T-cell (primary cell): ENCODE results near the gene OGFOD1. TPM values are rescaled to one million over a fixed set of nuclear protein-coding genes. Genes with fewer than 3 reads are reported as not detected.

Source experiments
- ATAC-seq, 4 experiments: fragments of 200-7000 bp in 3 of 4; fragments of 150-1000 bp in 1 of 4; cut with Tn5 transposase; replicated peaks in 1 of 4; 1 replicate in 3 of 4; 2 replicates in 1 of 4; pipeline ENCODE4 v1.10.0; 2021; ENCODE audit warnings: moderate library complexity in 3 of 4, mild to moderate bottlenecking in 2 of 4, moderate number of reproducible peaks in 1 of 4
- CTCF ChIA-PET, 2 donors: fragments of 300-600 bp; sonication (Branson Sonifier 250); formaldehyde crosslinking; loops; one replicate each; lab custom pipeline; 2022; ENCODE audit warnings: antibody characterized with exemption in 2 of 2; lab: Charles Lee
- POLR2A ChIA-PET, 2 donors: fragments of 300-600 bp; sonication (Branson Sonifier 250); formaldehyde crosslinking; loops; one replicate each; lab custom pipeline; 2022; ENCODE audit warnings: antibody characterized with exemption in 2 of 2; lab: Charles Lee
- DNase-seq, 35 experiments: peaks; one replicate each; pipeline versions ENCODE4 v3.0.0 to v3.0.0-alpha.2; 2013 to 2023
- H3K27ac ChIP-seq: one replicate; pipeline ENCODE4 v1.5.1; 2013; ENCODE audit warnings: low read length
- H3K27me3 ChIP-seq, 2 experiments: replicated peaks in 1 of 2; 1 replicate in 1 of 2; 2 replicates in 1 of 2; pipeline versions ENCODE4 v1.6.1 to v1.7.0; 2013; ENCODE audit warnings: low read length in 1 of 2, mixed read lengths in 1 of 2; ENCODE audit not compliant: control insufficient read depth in 2 of 2, insufficient read depth in 2 of 2; ENCODE audit errors: extremely low read depth in 1 of 2
- H3K36me3 ChIP-seq, 2 donors: 1 replicate in 1 of 2; 2 replicates in 1 of 2; pipeline versions ENCODE4 v1.6.1 to v1.7.0; 2013; ENCODE audit warnings: low read length in 1 of 2; ENCODE audit not compliant: control insufficient read depth in 2 of 2, insufficient read depth in 1 of 2; ENCODE audit errors: extremely low read depth in 1 of 2
- H3K4me1 ChIP-seq, 2 experiments: 1 replicate in 1 of 2; 2 replicates in 1 of 2; pipeline versions ENCODE4 v1.6.1 to v1.7.0; 2013; ENCODE audit warnings: low read length in 2 of 2, mixed read lengths in 1 of 2; ENCODE audit not compliant: insufficient read depth in 2 of 2, control insufficient read depth in 1 of 2; ENCODE audit errors: extremely low read depth in 1 of 2
- H3K4me3 ChIP-seq, 2 donors: 1 replicate in 1 of 2; 2 replicates in 1 of 2; pipeline versions ENCODE4 v1.5.1 to v1.7.0; 2013; ENCODE audit warnings: mild to moderate bottlenecking in 2 of 2, low read length in 1 of 2, moderate library complexity in 1 of 2; ENCODE audit not compliant: control insufficient read depth in 1 of 2; ENCODE audit errors: extremely low read depth in 1 of 2
- H3K9me3 ChIP-seq: 2 replicates; pipeline ENCODE4 v1.7.0; 2013
- H3K27ac Mint-ChIP-seq, 2 donors: one replicate each; pipeline ENCODE4 v1.8.0; 2020 to 2021; ENCODE audit warnings: mild to moderate bottlenecking in 2 of 2, mixed read lengths in 2 of 2
- H3K27me3 Mint-ChIP-seq, 2 donors: one replicate each; pipeline ENCODE4 v1.8.0; 2021 to 2022; ENCODE audit warnings: mixed read lengths in 2 of 2
- H3K36me3 Mint-ChIP-seq: one replicate; pipeline ENCODE4 v1.8.0; 2021; ENCODE audit warnings: mixed read lengths
- H3K4me1 Mint-ChIP-seq, 3 donors: one replicate each; pipeline ENCODE4 v1.8.0; 2020 to 2022; ENCODE audit warnings: mixed read lengths in 3 of 3, mild to moderate bottlenecking in 1 of 3
- H3K4me3 Mint-ChIP-seq, 3 donors: one replicate each; pipeline ENCODE4 v1.8.0; 2020 to 2022; ENCODE audit warnings: mild to moderate bottlenecking in 3 of 3, mixed read lengths in 3 of 3, moderate library complexity in 3 of 3
- H3K9me3 Mint-ChIP-seq, 3 donors: one replicate each; pipeline ENCODE4 v1.8.0; 2020 to 2022; ENCODE audit warnings: mixed read lengths in 3 of 3
- WGBS: methylation state at CpG from one replicate; pipeline ENCODE4 v1.1.5; 2013; ENCODE audit warnings: missing lambda C conversion rate; ENCODE audit not compliant: insufficient coverage; 5-methylcytosine and 5-hydroxymethylcytosine counted together
- total RNA-seq, 35 experiments: library from RNA in 6 of 35; stranded (reverse) in 6 of 35; fragments of 120-200 nt in 1 of 35; gene quantifications; one replicate each; pipeline versions ENCODE4 v1.2.1 to v1.2.4 and lab custom pipeline; 2013 to 2026

Gene OGFOD1
- total RNA-seq, 5 donors from 2014 or later (not counting 1 experiment from before 2014, with no cell fraction given) = 18.1 to 49.9 (median 47.5) TPM

- peaks cover 38% of the 10 kb centered on the region for H3K36me3 Mint-ChIP-seq
- WGBS = 88% methylated on average over 2 of the region's 2 CpGs
- H3K27ac Mint-ChIP-seq = no peak overlapping the region
- Histone ChIP-seq H3K36me3 (peaks cover 0 to 32% of the 10 kb centered on the region in 2 donors), H3K27me3 (no peaks in the 10 kb centered on the region), H3K4me3 (no peak overlapping the region), H3K4me1 (no peaks in the 10 kb centered on the region), H3K9me3 (no peaks in the 10 kb centered on the region), H3K27ac (no peak overlapping the region)
- peaks cover 18 to 22% (median 20%) of the 10 kb centered on the region in 3 donors for H3K4me1 Mint-ChIP-seq
- H3K9me3 Mint-ChIP-seq = no peaks in the 10 kb centered on the region
- H3K27me3 Mint-ChIP-seq = no peaks in the 10 kb centered on the region
- ATAC-seq = no peak
- ChIA-PET CTCF (no interaction called here), POLR2A (no interaction called here)
- DNase-seq = no peak
- no peak overlapping the region for H3K4me3 Mint-ChIP-seq
Observed at GRCh38 chr16:56411624-56412023, 39.7 kb upstream of the OGFOD1 start.

GRCh38 chr16:56413381-56413780 is 38.0 kb upstream of the OGFOD1 start:
- H3K4me3 Mint-ChIP-seq = no peak overlapping the region
- H3K27me3 ChIP-seq = no peaks in the 10 kb centered on the region
- H3K4me1 Mint-ChIP-seq = peaks cover 20 to 22% (median 21%) of the 10 kb centered on the region in 3 donors
- ATAC-seq (no peak), DNase-seq (no peak)
- no peaks in the 10 kb centered on the region for H3K27me3 Mint-ChIP-seq
- H3K27ac Mint-ChIP-seq = no peak overlapping the region
- H3K9me3 ChIP-seq = no peaks in the 10 kb centered on the region
- no peak overlapping the region for H3K27ac ChIP-seq
- H3K4me1 ChIP-seq = no peaks in the 10 kb centered on the region
- no peak overlapping the region for H3K4me3 ChIP-seq
- ChIA-PET CTCF (no interaction called here), POLR2A (no interaction called here)
- peaks cover 32% of the 10 kb centered on the region for H3K36me3 Mint-ChIP-seq
- peaks cover 0 to 21% of the 10 kb centered on the region in 2 donors for H3K36me3 ChIP-seq
- no peaks in the 10 kb centered on the region for H3K9me3 Mint-ChIP-seq
- 84% methylated on average over 5 of the region's 5 CpGs for WGBS

- Mint-ChIP-seq H3K4me1 (peaks cover 22 to 24% (median 22%) of the 10 kb centered on the region in 3 donors), H3K27me3 (no peaks in the 10 kb centered on the region), H3K27ac (no peak overlapping the region), H3K4me3 (no peak overlapping the region), H3K9me3 (no peaks in the 10 kb centered on the region), H3K36me3 (peaks cover 24% of the 10 kb centered on the region)
- Histone ChIP-seq H3K4me3 (no peak overlapping the region), H3K27ac (no peak overlapping the region), H3K36me3 (peaks cover 0 to 12% of the 10 kb centered on the region in 2 donors), H3K27me3 (no peaks in the 10 kb centered on the region), H3K4me1 (no peaks in the 10 kb centered on the region), H3K9me3 (no peaks in the 10 kb centered on the region)
- ChIA-PET CTCF (interaction anchor here in 1 of 2 donors (0.5 kb wide), 1 partner anchor 460 kb away, joined by 3 read pairs; no protein-coding TSS in a partner anchor), POLR2A (no interaction called here)
- WGBS = no CpG with 5 or more reads among the region's 5 CpGs
- no peak for ATAC-seq
- no peak for DNase-seq
Observed at GRCh38 chr16:56414366-56414765, 37.0 kb upstream of the OGFOD1 start.

DNA sequence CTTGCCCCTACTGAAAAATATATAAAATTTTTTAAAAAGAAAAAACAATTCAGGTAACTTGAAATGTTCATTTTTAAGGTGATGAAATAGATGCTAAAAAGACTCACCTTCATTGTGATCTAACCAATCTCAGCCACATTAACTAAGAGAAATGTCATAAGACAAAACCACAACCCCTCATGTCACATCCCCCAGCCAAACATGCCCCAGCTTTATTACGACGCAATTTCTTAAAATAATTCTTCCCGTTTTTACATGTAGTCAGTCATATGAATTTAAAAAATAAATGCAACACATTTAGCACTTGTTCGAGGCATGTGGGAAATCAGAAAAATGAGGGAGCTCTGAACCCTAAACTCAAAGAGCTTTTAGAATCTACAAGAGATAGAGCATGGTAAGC is 35.5 kb upstream of the OGFOD1 start:
- Histone ChIP-seq H3K4me1 (no peaks in the 10 kb centered on the region), H3K27ac (no peak overlapping the region), H3K9me3 (no peaks in the 10 kb centered on the region), H3K27me3 (no peaks in the 10 kb centered on the region), H3K36me3 (peaks cover 0 to 11% of the 10 kb centered on the region in 2 donors), H3K4me3 (no peak overlapping the region)
- no peaks in the 10 kb centered on the region for H3K27me3 Mint-ChIP-seq
- CTCF ChIA-PET = no interaction called here
- ATAC-seq (no peak), DNase-seq (no peak)
- peaks cover 23% of the 10 kb centered on the region for H3K36me3 Mint-ChIP-seq
- no CpG with 5 or more reads among the region's 4 CpGs for WGBS
- no peaks in the 10 kb centered on the region for H3K9me3 Mint-ChIP-seq
- peaks cover 30 to 33% (median 31%) of the 10 kb centered on the region in 3 donors for H3K4me1 Mint-ChIP-seq
- H3K4me3 Mint-ChIP-seq = no peak overlapping the region
- POLR2A ChIA-PET = interaction anchor here in 1 of 2 donors (0.6 kb wide), 1 partner anchor 790 kb away, joined by 3 read pairs; no protein-coding TSS in a partner anchor
- no peak overlapping the region for H3K27ac Mint-ChIP-seq

- CTCF ChIA-PET = interaction anchor here in 1 of 2 donors (0.6 kb wide), 1 partner anchor 206 kb away, joined by 3 read pairs; no protein-coding TSS in a partner anchor
- peaks cover 39 to 41% (median 40%) of the 10 kb centered on the region in 3 donors for H3K4me1 Mint-ChIP-seq
- Histone ChIP-seq H3K36me3 (peaks cover 0 to 3% of the 10 kb centered on the region in 2 donors), H3K9me3 (no peaks in the 10 kb centered on the region), H3K4me3 (no peak overlapping the region), H3K27me3 (no peaks in the 10 kb centered on the region), H3K4me1 (peaks cover 0 to 2% of the 10 kb centered on the region in 2 experiments), H3K27ac (no peak overlapping the region)
- H3K9me3 Mint-ChIP-seq = no peaks in the 10 kb centered on the region
- DNase-seq (no peak), ATAC-seq (no peak)
- H3K4me3 Mint-ChIP-seq = no peak overlapping the region
- no CpG with 5 or more reads among the region's 4 CpGs for WGBS
- no peaks in the 10 kb centered on the region for H3K27me3 Mint-ChIP-seq
- H3K27ac Mint-ChIP-seq = no peak overlapping the region
- POLR2A ChIA-PET = no interaction called here
- peaks cover 18% of the 10 kb centered on the region for H3K36me3 Mint-ChIP-seq
Observed at GRCh38 chr16:56417138-56417537, 34.2 kb upstream of the OGFOD1 start.

DNA sequence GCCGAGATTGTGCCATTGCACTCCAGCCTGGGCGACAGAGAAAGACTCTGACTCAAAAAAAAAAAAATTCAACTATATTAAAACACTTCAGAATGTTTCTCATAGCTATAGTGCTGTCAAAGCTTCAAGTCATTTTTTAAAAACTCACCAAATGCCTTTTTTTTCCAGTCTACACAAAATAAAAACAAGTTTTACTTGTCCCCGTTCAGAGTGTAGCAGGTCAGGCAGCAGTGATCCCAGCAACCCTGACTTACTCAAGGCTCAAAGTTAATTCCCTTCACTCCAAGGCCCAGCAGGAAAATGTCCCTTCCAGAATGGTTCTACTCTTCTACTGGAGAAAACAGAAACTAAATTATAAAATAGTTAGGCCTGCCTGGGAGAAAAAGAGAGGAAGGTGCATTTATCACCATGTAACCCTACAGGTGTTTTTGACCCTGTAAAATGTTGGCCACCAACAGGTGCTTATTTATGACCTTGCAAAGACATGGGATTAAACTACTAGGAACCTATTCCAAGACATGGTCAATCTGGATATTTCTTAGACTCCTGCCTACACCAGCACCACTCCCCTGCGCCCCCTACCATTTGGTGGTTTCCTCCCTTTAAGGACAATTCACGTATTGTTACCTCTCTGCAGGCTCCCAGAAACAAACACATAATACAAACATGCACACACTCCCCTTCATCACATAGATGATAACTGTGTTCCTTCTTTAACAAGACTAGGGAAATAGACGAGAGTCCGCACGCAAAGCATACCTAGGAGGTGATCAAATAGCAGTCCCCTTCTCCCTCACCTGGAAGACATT is 31.4 kb upstream of the OGFOD1 start:
- Mint-ChIP-seq H3K4me1 (peaks cover 54 to 55% (median 55%) of the 10 kb centered on the region in 3 donors), H3K27ac (no peak overlapping the region), H3K4me3 (no peak overlapping the region), H3K27me3 (no peaks in the 10 kb centered on the region), H3K9me3 (no peaks in the 10 kb centered on the region), H3K36me3 (peaks cover 5% of the 10 kb centered on the region)
- Histone ChIP-seq H3K27ac (no peak overlapping the region), H3K4me1 (peaks cover 7 to 15% of the 10 kb centered on the region in 2 experiments), H3K9me3 (no peaks in the 10 kb centered on the region), H3K4me3 (no peak overlapping the region), H3K36me3 (no peaks in the 10 kb centered on the region), H3K27me3 (no peaks in the 10 kb centered on the region)
- DNase-seq = no peak
- ChIA-PET POLR2A (interaction anchor here (0.6 to 0.7 kb wide), 3 partner anchors 14 to 1485 kb away, joined by 3 to 4 read pairs (median 3); no protein-coding TSS in a partner anchor), CTCF (interaction anchor here (0.7 to 1.0 kb wide), 2 partner anchors 20 to 1328 kb away, joined by 4 to 8 read pairs; no protein-coding TSS in a partner anchor)
- 98% methylated on average over 4 of the region's 8 CpGs for WGBS
- no peak for ATAC-seq
